Measurements from ENCODE around the gene FAM89A. TPM values are rescaled to one million over a fixed set of nuclear protein-coding genes. Genes with fewer than 3 reads are reported as not detected.

FAM89A gene
- total RNA-seq, 1 experiment from 2014 or later, result 23.6 TPM

- TF ChIP-seq POLR2AphosphoS5 (IDR thresholded peaks at IDR 0.05; ENCODE audit: low read depth, low read length), result no peak
- TF ChIP-seq CTCF (IDR thresholded peaks at IDR 0.05 in 2 of 3, conservative IDR thresholded peaks at IDR 0.05 in 1 of 3; ENCODE audit: borderline replicate concordance in 1 of 3, insufficient read depth in 1 of 3, low read depth in 2 of 3, low read length in 2 of 3), result no peak
- no peak for TF ChIP-seq FOSL1 (IDR thresholded peaks at IDR 0.05; ENCODE audit: low read depth)
- no peak for TF ChIP-seq ATF3 (IDR thresholded peaks at IDR 0.05)
- TF ChIP-seq SIN3A (IDR thresholded peaks at IDR 0.05; ENCODE audit: low read depth), result no peak
- no peak for TF ChIP-seq EZH2phosphoT487 (IDR thresholded peaks at IDR 0.05; ENCODE audit: borderline replicate concordance)
- no peak for TF ChIP-seq SRF (IDR thresholded peaks at IDR 0.05; ENCODE audit: low read depth)
- no peak for TF ChIP-seq ZNF274 (IDR thresholded peaks at IDR 0.05; ENCODE audit: low read depth, low read length)
- TF ChIP-seq EZH2 (IDR thresholded peaks at IDR 0.05), result no peak
- no peak overlapping the region for H3K4me3 ChIP-seq (replicated peaks in 1 of 2; ENCODE audit: low read depth in 1 of 2, low read length in 2 of 2)
- BruUV-seq (replicated peaks), result no TSS peak
- ATAC-seq, result no peak
- no peak for DNase-seq (ENCODE audit: low read depth, low spot score)
- no peaks in the 10 kb centered on the region for H3K4me1 ChIP-seq (ENCODE audit: control insufficient read depth in 1 of 2, insufficient read depth in 2 of 2, low read length in 2 of 2)
- H3K9ac ChIP-seq (ENCODE audit: low read length), result no peak overlapping the region
- H3K36me3 ChIP-seq (ENCODE audit: control insufficient read depth in 1 of 2, insufficient read depth in 2 of 2, low read length in 2 of 2), result no peaks in the 10 kb centered on the region
- no peak overlapping the region for H3K27ac ChIP-seq (ENCODE audit: low read depth, low read length)
- no peaks in the 10 kb centered on the region for H4K20me1 ChIP-seq (ENCODE audit: insufficient read depth)
- ChIA-PET CTCF (no interaction called here), RAD21 (ENCODE audit: low non-redundant PET in 1 of 2, low total read pairs in 2 of 2, uncharacterized antibody in 2 of 2, unreplicated experiment in 2 of 2) (no interaction called here), POLR2A (no interaction called here)
- intact Hi-C loops (cut with micrococcal nuclease), result no loop called here
- H3K9me2 ChIP-seq (ENCODE audit: insufficient read depth), result no peaks in the 10 kb centered on the region
- H3K4me2 ChIP-seq (ENCODE audit: low read length), result no peak overlapping the region
- H2AFZ ChIP-seq (ENCODE audit: low read depth, low read length, poor library complexity, severe bottlenecking), result no peak overlapping the region
- H3K27me3 ChIP-seq (ENCODE audit: insufficient read depth, low read length), result no peaks in the 10 kb centered on the region
- H3K9me3 ChIP-seq (ENCODE audit: control insufficient read depth in 1 of 2, insufficient read depth in 1 of 2, low read depth in 1 of 2, low read length in 2 of 2), result no peaks in the 10 kb centered on the region
- H3K79me2 ChIP-seq (ENCODE audit: insufficient read depth, low read length), result no peaks in the 10 kb centered on the region
These were observed 20.3 kb downstream of the FAM89A start for GRCh38 chr1:231019711-231020110.

DNA sequence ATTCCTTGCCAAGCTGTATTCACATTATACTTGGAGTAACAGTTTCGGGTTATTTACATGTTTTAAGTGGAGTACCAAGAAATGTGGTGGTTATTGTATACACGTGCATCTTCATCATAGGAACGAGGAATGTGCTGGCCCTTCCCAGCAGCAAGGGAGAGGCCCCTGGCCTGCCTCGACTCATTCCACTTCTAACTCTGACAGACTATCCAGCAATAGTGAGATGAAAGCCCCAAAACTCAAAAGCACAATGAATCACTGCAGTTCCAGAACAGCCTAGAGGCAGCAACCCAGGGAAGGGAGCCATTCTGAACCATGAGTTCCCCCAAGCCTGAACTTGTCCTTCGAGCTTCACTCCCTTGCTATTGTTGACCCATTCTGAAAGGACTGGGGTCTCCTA lies 23.1 kb downstream of the FAM89A start:
- H2AFZ ChIP-seq (ENCODE audit: low read depth, low read length, poor library complexity, severe bottlenecking), result no peak overlapping the region
- RAD21 ChIA-PET (ENCODE audit: low non-redundant PET in 1 of 2, low total read pairs in 2 of 2, uncharacterized antibody in 2 of 2, unreplicated experiment in 2 of 2), result no interaction called here
- no peaks in the 10 kb centered on the region for H3K79me2 ChIP-seq (ENCODE audit: insufficient read depth, low read length)
- DNase-seq (ENCODE audit: low read depth, low spot score) (no peak), ATAC-seq (no peak)
- H3K36me3 ChIP-seq (ENCODE audit: control insufficient read depth in 1 of 2, insufficient read depth in 2 of 2, low read length in 2 of 2), result no peaks in the 10 kb centered on the region
- H3K27ac ChIP-seq (ENCODE audit: low read depth, low read length), result no peak overlapping the region
- no peak overlapping the region for H3K4me2 ChIP-seq (ENCODE audit: low read length)
- H3K4me3 ChIP-seq (replicated peaks in 1 of 2; ENCODE audit: low read depth in 1 of 2, low read length in 2 of 2), result no peak overlapping the region
- H4K20me1 ChIP-seq (ENCODE audit: insufficient read depth), result no peaks in the 10 kb centered on the region
- no peaks in the 10 kb centered on the region for H3K9me2 ChIP-seq (ENCODE audit: insufficient read depth)
- H3K4me1 ChIP-seq (ENCODE audit: control insufficient read depth in 1 of 2, insufficient read depth in 2 of 2, low read length in 2 of 2), result no peaks in the 10 kb centered on the region
- H3K9me3 ChIP-seq (ENCODE audit: control insufficient read depth in 1 of 2, insufficient read depth in 1 of 2, low read depth in 1 of 2, low read length in 2 of 2), result no peaks in the 10 kb centered on the region
- no peak overlapping the region for H3K9ac ChIP-seq (ENCODE audit: low read length)
- POLR2A ChIA-PET, result no interaction called here
- H3K27me3 ChIP-seq (ENCODE audit: insufficient read depth, low read length), result no peaks in the 10 kb centered on the region
- CTCF ChIA-PET, result no interaction called here
- intact Hi-C loops (cut with micrococcal nuclease), result no loop called here
- BruUV-seq (replicated peaks), result no TSS peak
- no peak for TF ChIP-seq CEBPB (IDR thresholded peaks at IDR 0.05; ENCODE audit: low read depth)
- TF ChIP-seq, protein P1, sequence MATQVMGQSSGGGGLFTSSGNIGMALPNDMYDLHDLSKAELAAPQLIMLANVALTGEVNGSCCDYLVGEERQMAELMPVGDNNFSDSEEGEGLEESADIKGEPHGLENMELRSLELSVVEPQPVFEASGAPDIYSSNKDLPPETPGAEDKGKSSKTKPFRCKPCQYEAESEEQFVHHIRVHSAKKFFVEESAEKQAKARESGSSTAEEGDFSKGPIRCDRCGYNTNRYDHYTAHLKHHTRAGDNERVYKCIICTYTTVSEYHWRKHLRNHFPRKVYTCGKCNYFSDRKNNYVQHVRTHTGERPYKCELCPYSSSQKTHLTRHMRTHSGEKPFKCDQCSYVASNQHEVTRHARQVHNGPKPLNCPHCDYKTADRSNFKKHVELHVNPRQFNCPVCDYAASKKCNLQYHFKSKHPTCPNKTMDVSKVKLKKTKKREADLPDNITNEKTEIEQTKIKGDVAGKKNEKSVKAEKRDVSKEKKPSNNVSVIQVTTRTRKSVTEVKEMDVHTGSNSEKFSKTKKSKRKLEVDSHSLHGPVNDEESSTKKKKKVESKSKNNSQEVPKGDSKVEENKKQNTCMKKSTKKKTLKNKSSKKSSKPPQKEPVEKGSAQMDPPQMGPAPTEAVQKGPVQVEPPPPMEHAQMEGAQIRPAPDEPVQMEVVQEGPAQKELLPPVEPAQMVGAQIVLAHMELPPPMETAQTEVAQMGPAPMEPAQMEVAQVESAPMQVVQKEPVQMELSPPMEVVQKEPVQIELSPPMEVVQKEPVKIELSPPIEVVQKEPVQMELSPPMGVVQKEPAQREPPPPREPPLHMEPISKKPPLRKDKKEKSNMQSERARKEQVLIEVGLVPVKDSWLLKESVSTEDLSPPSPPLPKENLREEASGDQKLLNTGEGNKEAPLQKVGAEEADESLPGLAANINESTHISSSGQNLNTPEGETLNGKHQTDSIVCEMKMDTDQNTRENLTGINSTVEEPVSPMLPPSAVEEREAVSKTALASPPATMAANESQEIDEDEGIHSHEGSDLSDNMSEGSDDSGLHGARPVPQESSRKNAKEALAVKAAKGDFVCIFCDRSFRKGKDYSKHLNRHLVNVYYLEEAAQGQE (IDR thresholded peaks at IDR 0.05; ENCODE audit: low read depth), result no peak
- TF ChIP-seq ELF1 (IDR thresholded peaks at IDR 0.05; ENCODE audit: borderline replicate concordance, low read depth), result no peak
- no peak for TF ChIP-seq RAD21 (IDR thresholded peaks at IDR 0.05; ENCODE audit: low read depth)
- TF ChIP-seq POLR2A (IDR thresholded peaks at IDR 0.05; ENCODE audit: borderline replicate concordance, extremely low read depth, insufficient read depth, insufficient read length), result no peak
- TF ChIP-seq EZH2 (IDR thresholded peaks at IDR 0.05), result no peak
- no peak for TF ChIP-seq JUND (IDR thresholded peaks at IDR 0.05)
- TF ChIP-seq ZFX (IDR thresholded peaks at IDR 0.05), result no peak

All from HCT116 (cell line).